RWPE1 (cell line): ENCODE results near the gene NLN.

Experiments used
- CTCF ChIA-PET: fragments of 350-600 bp; sonication (Branson Sonifier 250); formaldehyde crosslinking; extraction: SDS; loops from one replicate; lab custom pipeline; 2021; lab: Yijun Ruan, JAX
- POLR2A ChIA-PET: fragments of 400-600 bp; formaldehyde crosslinking; extraction: SDS; loops from one replicate; lab custom pipeline; 2020; ENCODE audit warnings: antibody characterized with exemption; ENCODE audit not compliant: low non-redundant PET; lab: Yijun Ruan, JAX
- DNase-seq: peaks from one replicate; pipeline ENCODE4 v3.0.0; 2012; ENCODE audit warnings: low spot score
- H3K27ac ChIP-seq: fragments of 450-650 bp; 2 replicates; pipeline ENCODE4 v1.5.1; 2017
- CTCF ChIP-seq: fragments of 450-650 bp; conservative IDR thresholded peaks from 2 replicates; pipeline ENCODE4 v1.5.1; 2017; ENCODE audit warnings: low read depth, mild to moderate bottlenecking

Gene NLN

DNA sequence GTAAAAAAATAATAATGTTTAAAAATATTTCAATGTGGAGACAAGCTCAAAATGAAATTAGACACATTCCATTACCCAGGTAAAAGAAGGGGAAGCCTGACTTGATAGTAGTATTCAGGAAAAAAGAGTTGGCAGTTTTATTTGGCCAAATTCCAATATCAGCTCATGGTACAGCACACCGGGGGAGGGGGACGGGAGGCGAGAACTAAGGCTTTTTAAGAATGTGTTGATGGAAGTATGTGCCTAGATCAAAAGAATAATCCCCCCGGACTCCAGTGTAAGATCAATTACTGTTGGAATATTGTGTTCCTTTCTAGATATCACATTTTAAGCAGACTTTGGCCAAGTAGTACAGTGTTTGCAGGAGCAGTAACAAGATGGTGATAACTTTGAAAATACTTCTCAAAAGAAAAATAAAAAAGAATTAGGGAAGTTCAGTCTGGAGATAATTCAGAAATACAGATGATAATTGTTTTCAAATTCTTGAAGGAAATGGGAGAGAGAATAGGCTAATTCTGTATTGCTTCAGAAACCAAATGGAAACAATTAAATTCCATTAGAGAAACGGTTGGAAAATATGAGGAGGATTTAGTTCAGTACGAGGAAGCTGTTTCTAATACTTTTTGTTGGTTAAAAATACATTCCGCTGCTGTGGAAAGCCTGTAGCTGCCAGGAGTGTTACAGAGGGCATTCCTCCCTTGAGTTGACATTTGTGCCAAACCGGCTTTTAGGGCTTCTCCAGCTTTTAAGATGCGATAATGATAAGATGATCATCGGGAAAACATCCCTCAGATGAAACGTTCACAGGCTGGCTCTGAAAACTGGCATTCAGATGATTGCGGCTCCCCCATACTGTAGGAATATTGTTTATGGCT, 106.3 kb downstream of the NLN start:
- DNase-seq: no peak
- no peak for TF ChIP-seq CTCF
- H3K27ac ChIP-seq: no peak overlapping the region
- ChIA-PET POLR2A (no interaction called here), CTCF (no interaction called here)

DNA sequence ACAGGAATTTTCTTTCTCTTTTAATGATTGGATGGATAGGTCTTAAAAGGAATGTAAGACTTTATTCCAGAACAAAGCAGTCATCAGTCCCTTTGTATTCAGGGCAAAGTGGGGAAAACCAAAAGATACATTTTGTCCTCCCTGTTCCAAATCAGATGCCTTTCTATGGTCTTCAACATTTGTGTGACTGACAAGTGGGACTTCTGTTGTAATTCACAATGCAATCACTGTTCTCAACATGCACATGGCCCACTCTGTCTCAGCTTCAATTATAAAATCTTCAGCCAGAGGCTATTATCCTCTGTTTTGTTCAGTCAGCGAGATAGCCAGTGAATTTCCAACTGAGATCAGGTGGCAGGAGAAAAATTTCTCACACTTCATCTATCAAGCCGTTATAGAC, 108.9 kb downstream of the NLN start:
- ChIA-PET CTCF (interaction anchor here (0.9 kb wide), 1 partner anchor 16 kb away, joined by 3 read pairs; no protein-coding TSS in a partner anchor), POLR2A (no interaction called here)
- DNase-seq: no peak

DNA sequence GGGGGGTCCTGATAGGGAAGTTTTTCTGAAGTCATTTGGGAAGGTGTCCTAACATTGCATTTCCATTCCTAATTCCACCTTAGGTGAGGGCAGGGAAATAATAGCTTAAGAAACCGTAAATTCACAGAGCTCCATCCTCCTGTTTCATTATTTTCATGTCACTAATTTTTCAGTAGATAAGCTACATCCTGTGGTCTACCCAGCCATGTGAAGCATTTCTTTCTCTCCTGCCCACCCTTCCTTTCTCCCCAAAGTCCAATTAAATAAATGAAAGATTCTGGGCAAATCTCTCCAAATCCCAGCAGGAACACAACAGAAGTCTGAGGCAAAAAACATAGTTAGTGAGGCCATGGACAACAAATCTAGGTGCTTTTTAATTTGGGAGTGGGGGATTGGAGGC, 109.3 kb downstream of the NLN start:
- ChIA-PET CTCF (interaction anchor here (0.9 kb wide), 1 partner anchor 17 kb away, joined by 3 read pairs; no protein-coding TSS in a partner anchor), POLR2A (no interaction called here)
- no peak for DNase-seq
- TF ChIP-seq CTCF: no peak
- H3K27ac ChIP-seq: no peak overlapping the region

More for the DNA sequence above, 108.9 kb downstream of the NLN start:
- TF ChIP-seq CTCF: no peak
- no peak overlapping the region for H3K27ac ChIP-seq

DNA sequence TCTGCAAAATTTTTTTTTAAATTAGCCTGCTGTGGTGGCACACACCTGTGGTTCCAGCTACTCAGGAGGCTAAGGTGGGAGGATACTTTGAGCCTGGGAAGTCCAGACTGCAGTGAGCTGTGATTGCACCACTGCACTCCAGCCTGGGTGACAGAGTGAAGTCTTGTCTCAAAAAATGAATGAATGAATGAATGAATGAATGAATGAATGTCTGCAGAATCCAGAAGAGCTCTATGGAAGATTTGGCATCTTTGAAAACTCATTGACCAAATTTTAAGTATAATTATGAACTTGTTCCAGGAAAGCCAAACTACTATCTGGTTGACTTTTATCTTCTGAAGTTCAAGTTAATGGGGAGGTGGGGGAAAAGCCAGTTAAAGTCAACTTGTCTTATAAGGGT, 110.1 kb downstream of the NLN start:
- TF ChIP-seq CTCF: no peak
- POLR2A ChIA-PET: no interaction called here
- CTCF ChIA-PET: no interaction called here
- H3K27ac ChIP-seq: no peak overlapping the region
- DNase-seq: no peak

DNA sequence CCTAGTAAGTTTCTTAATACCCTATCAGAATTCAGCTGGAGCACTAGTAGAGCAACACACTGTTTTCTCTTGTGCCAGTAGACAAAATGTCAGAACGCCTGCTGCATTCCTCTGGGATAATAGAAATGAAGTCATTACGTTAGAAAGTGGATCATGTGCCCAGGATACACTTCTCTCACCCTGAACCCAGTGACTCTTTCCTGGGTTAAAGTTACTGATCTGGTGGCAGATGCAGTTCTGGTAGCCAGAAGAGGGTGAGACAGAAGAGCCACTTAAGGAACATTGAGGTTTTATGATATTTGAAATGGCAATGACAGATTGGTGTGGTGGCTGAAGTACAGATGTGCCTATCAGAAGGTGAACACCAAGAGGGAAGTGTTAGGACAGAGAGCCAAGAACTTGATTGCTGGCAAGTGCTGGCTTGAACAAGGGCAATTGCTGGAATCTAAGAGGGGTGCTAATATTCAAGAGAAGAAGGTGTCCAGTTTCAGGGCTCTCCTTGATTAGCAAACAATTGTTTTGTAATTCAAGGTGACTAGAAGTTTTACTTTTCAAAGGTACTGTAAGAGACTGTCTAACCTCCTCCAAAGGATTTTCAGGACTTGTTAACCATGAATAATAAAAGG, 110.7 kb downstream of the NLN start:
- CTCF ChIA-PET: no interaction called here
- POLR2A ChIA-PET: no interaction called here
- TF ChIP-seq CTCF: no peak
- H3K27ac ChIP-seq: no peak overlapping the region
- no peak for DNase-seq

GRCh38 chr5:65833780-65834179, 111.8 kb downstream of the NLN start:
- ChIA-PET POLR2A (no interaction called here), CTCF (no interaction called here)
- H3K27ac ChIP-seq: no peak overlapping the region
- DNase-seq: no peak
- TF ChIP-seq CTCF: no peak
